ENCODE measurements around the gene EGLN2. TPM values are rescaled to one million over a fixed set of nuclear protein-coding genes. Genes with fewer than 3 reads are reported as not detected.
"Not testable (repeated sequence)": the region's sequence is repeated elsewhere in the genome, so short reads cannot be mapped to it uniquely, and the experiment has no call there.

Gene EGLN2
- polyA plus RNA-seq, 2 donors: 36.3 to 44.7 TPM

DNA sequence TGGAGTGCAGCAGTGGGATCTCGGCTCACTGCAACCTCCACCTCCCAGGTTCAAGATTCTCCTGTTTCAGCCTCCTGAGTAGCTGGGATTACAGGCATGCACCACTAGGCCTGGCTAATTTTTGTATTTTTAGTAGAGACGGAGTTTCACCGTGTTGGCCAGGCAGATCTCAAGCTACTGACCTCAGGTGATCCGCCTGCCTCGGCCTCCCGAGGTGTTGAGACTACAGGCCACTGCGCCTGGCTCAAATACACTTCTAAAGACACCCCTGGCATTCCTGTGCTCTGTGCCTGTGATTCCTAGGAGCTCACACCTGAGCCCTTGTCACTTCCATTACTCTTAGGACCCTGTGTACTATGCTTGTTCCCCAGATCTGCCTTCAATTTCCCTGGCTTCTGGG, 13.6 kb downstream of the EGLN2 start:
- H3K4me3 ChIP-seq (ENCODE audit: low read depth in 1 of 2, low read length in 2 of 2); H3K27me3 ChIP-seq (ENCODE audit: control insufficient read depth in 1 of 2, insufficient read depth in 2 of 2, low read length in 2 of 2); H3K27ac ChIP-seq (ENCODE audit: low read depth in 2 of 2, low read length in 1 of 2); H3K9me3 ChIP-seq (ENCODE audit: control insufficient read depth in 2 of 2, insufficient read depth in 1 of 2, low read depth in 1 of 2, low read length in 1 of 2): not testable (repeated sequence)
- Histone ChIP-seq H3K36me3 (ENCODE audit: control insufficient read depth in 2 of 2, insufficient read depth in 2 of 2, low read length in 1 of 2) (peaks cover 0 to 19% of the 10 kb centered on the region in 2 donors), H3K4me1 (ENCODE audit: control insufficient read depth in 2 of 2, insufficient read depth in 2 of 2, low read length in 1 of 2) (peaks cover 3 to 16% of the 10 kb centered on the region in 2 donors)
- WGBS, 2 donors: 81 to 83% methylated on average over 7 of the region's 7 CpGs

GRCh38 chr19:40813182-40813581, 14.2 kb downstream of the EGLN2 start:
- H3K27me3 ChIP-seq (ENCODE audit: control insufficient read depth in 1 of 2, insufficient read depth in 2 of 2, low read length in 2 of 2): no peaks in the 10 kb centered on the region
- peaks cover 0 to 13% of the 10 kb centered on the region in 2 donors for H3K36me3 ChIP-seq (ENCODE audit: control insufficient read depth in 2 of 2, insufficient read depth in 2 of 2, low read length in 1 of 2)
- H3K4me3 ChIP-seq (ENCODE audit: low read depth in 1 of 2, low read length in 2 of 2): no peak overlapping the region
- WGBS, 2 donors: 18 to 31% methylated on average over 4 of the region's 4 CpGs
- peaks cover 0 to 16% of the 10 kb centered on the region in 2 donors for H3K4me1 ChIP-seq (ENCODE audit: control insufficient read depth in 2 of 2, insufficient read depth in 2 of 2, low read length in 1 of 2)
- H3K27ac ChIP-seq (ENCODE audit: low read depth in 2 of 2, low read length in 1 of 2): no peak overlapping the region
- no peaks in the 10 kb centered on the region for H3K9me3 ChIP-seq (ENCODE audit: control insufficient read depth in 2 of 2, insufficient read depth in 1 of 2, low read depth in 1 of 2, low read length in 1 of 2)

- WGBS, 2 donors: 66 to 73% methylated on average over 4 of the region's 4 CpGs
- H3K27me3 ChIP-seq (ENCODE audit: control insufficient read depth in 1 of 2, insufficient read depth in 2 of 2, low read length in 2 of 2): no peaks in the 10 kb centered on the region
- H3K36me3 ChIP-seq (ENCODE audit: control insufficient read depth in 2 of 2, insufficient read depth in 2 of 2, low read length in 1 of 2): no peaks in the 10 kb centered on the region
- no peak overlapping the region for H3K4me3 ChIP-seq (ENCODE audit: low read depth in 1 of 2, low read length in 2 of 2)
- no peaks in the 10 kb centered on the region for H3K9me3 ChIP-seq (ENCODE audit: control insufficient read depth in 2 of 2, insufficient read depth in 1 of 2, low read depth in 1 of 2, low read length in 1 of 2)
- H3K4me1 ChIP-seq (ENCODE audit: control insufficient read depth in 2 of 2, insufficient read depth in 2 of 2, low read length in 1 of 2): peaks cover 0 to 12% of the 10 kb centered on the region in 2 donors
- no peak overlapping the region for H3K27ac ChIP-seq (ENCODE audit: low read depth in 2 of 2, low read length in 1 of 2)
These were observed 16.2 kb downstream of the EGLN2 start for GRCh38 chr19:40815223-40815622.

GRCh38 chr19:40818480-40819399, 19.7 kb downstream of the EGLN2 start:
- not testable (repeated sequence) for H3K4me1 ChIP-seq (ENCODE audit: control insufficient read depth in 2 of 2, insufficient read depth in 2 of 2, low read length in 1 of 2); H3K9me3 ChIP-seq (ENCODE audit: control insufficient read depth in 2 of 2, insufficient read depth in 1 of 2, low read depth in 1 of 2, low read length in 1 of 2); H3K27me3 ChIP-seq (ENCODE audit: control insufficient read depth in 1 of 2, insufficient read depth in 2 of 2, low read length in 2 of 2); H3K4me3 ChIP-seq (ENCODE audit: low read depth in 1 of 2, low read length in 2 of 2); H3K36me3 ChIP-seq (ENCODE audit: control insufficient read depth in 2 of 2, insufficient read depth in 2 of 2, low read length in 1 of 2)
- H3K27ac ChIP-seq (ENCODE audit: low read depth in 2 of 2, low read length in 1 of 2): peak overlapping the region in 1 of 2 donors; percentile 64
- WGBS, 2 donors: 22 to 39% methylated on average over 19 to 35 of the region's 36 CpGs

GRCh38 chr19:40819479-40820234, 20.7 kb downstream of the EGLN2 start:
- not testable (repeated sequence) for H3K36me3 ChIP-seq (ENCODE audit: control insufficient read depth in 2 of 2, insufficient read depth in 2 of 2, low read length in 1 of 2); H3K4me3 ChIP-seq (ENCODE audit: low read depth in 1 of 2, low read length in 2 of 2); H3K27me3 ChIP-seq (ENCODE audit: control insufficient read depth in 1 of 2, insufficient read depth in 2 of 2, low read length in 2 of 2); H3K4me1 ChIP-seq (ENCODE audit: control insufficient read depth in 2 of 2, insufficient read depth in 2 of 2, low read length in 1 of 2); H3K9me3 ChIP-seq (ENCODE audit: control insufficient read depth in 2 of 2, insufficient read depth in 1 of 2, low read depth in 1 of 2, low read length in 1 of 2)
- 40 to 43% methylated on average over 6 of the region's 6 CpGs for WGBS, 2 donors
- peak overlapping the region in 1 of 2 donors; percentile 48 for H3K27ac ChIP-seq (ENCODE audit: low read depth in 2 of 2, low read length in 1 of 2)

- Histone ChIP-seq H3K27me3 (ENCODE audit: control insufficient read depth in 1 of 2, insufficient read depth in 2 of 2, low read length in 2 of 2) (no peaks in the 10 kb centered on the region), H3K36me3 (ENCODE audit: control insufficient read depth in 2 of 2, insufficient read depth in 2 of 2, low read length in 1 of 2) (peaks cover 0 to 5% of the 10 kb centered on the region in 2 donors), H3K4me1 (ENCODE audit: control insufficient read depth in 2 of 2, insufficient read depth in 2 of 2, low read length in 1 of 2) (peaks cover 0 to 3% of the 10 kb centered on the region in 2 donors), H3K27ac (ENCODE audit: low read depth in 2 of 2, low read length in 1 of 2) (no peak overlapping the region), H3K4me3 (ENCODE audit: low read depth in 1 of 2, low read length in 2 of 2) (no peak overlapping the region), H3K9me3 (ENCODE audit: control insufficient read depth in 2 of 2, insufficient read depth in 1 of 2, low read depth in 1 of 2, low read length in 1 of 2) (no peaks in the 10 kb centered on the region)
- 90 to 92% methylated on average over 22 of the region's 22 CpGs for WGBS, 2 donors
These were observed 23.2 kb downstream of the EGLN2 start for GRCh38 chr19:40822161-40822560.

- WGBS, 2 donors: 65 to 80% methylated on average over 9 of the region's 9 CpGs
- not testable (repeated sequence) for H3K36me3 ChIP-seq (ENCODE audit: control insufficient read depth in 2 of 2, insufficient read depth in 2 of 2, low read length in 1 of 2); H3K27ac ChIP-seq (ENCODE audit: low read depth in 2 of 2, low read length in 1 of 2); H3K4me3 ChIP-seq (ENCODE audit: low read depth in 1 of 2, low read length in 2 of 2); H3K4me1 ChIP-seq (ENCODE audit: control insufficient read depth in 2 of 2, insufficient read depth in 2 of 2, low read length in 1 of 2); H3K27me3 ChIP-seq (ENCODE audit: control insufficient read depth in 1 of 2, insufficient read depth in 2 of 2, low read length in 2 of 2); H3K9me3 ChIP-seq (ENCODE audit: control insufficient read depth in 2 of 2, insufficient read depth in 1 of 2, low read depth in 1 of 2, low read length in 1 of 2)
These were observed 23.9 kb downstream of the EGLN2 start for GRCh38 chr19:40822704-40823553.

DNA sequence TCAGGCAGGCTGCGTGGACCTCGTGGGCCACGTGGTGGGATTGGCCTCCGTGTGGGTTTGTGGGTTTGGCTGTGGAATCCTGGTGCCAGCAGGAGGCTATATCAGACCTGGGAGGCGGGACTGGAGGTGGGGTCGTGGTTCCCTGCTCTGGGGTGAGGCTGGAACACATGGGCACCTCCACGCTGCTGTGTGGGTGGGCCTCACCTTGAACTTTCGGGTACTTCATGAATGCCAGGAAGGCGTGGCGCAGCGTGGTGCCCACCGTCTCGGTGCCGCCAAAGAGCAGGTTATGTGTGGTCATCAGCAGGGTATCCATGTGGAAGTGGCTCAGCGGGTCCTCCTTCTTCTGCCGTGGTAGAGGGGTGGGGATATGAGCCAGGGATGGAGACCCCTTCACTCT, 25.9 kb downstream of the EGLN2 start:
- not testable (repeated sequence) for H3K27me3 ChIP-seq (ENCODE audit: control insufficient read depth in 1 of 2, insufficient read depth in 2 of 2, low read length in 2 of 2)

DNA sequence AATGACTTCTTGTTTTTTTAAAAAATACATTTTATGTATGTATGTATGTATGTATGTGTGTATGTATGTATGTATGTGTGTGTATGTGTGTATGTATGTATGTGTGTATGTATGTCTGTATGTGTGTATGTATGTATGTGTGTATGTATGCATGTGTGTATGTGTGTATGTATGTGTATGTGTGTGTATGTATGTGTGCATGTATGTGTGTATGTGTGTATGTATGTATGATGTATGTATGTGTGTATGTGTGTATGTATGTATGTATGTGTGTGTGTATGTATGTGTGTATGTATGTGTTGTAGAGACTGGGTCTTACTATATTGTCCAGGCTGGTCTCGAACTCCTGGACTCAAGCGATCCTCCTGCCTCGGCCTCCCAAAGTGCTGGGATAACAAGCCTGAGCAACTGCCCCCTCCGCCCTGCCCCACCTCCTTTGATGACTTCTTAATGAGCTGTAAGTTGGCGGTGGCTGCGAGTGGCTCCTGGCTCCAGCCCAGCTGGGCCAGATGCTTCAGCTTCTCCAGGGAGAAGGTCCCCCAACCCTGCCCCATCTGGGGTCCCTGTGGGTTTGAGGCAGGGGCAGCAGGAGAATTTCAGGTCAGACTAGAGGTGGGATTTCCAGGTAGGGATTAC, 26.6 kb downstream of the EGLN2 start:
- not testable (repeated sequence) for H3K27ac ChIP-seq (ENCODE audit: low read depth in 2 of 2, low read length in 1 of 2); H3K27me3 ChIP-seq (ENCODE audit: control insufficient read depth in 1 of 2, insufficient read depth in 2 of 2, low read length in 2 of 2); H3K4me1 ChIP-seq (ENCODE audit: control insufficient read depth in 2 of 2, insufficient read depth in 2 of 2, low read length in 1 of 2); H3K36me3 ChIP-seq (ENCODE audit: control insufficient read depth in 2 of 2, insufficient read depth in 2 of 2, low read length in 1 of 2); H3K9me3 ChIP-seq (ENCODE audit: control insufficient read depth in 2 of 2, insufficient read depth in 1 of 2, low read depth in 1 of 2, low read length in 1 of 2); H3K4me3 ChIP-seq (ENCODE audit: low read depth in 1 of 2, low read length in 2 of 2)
- 92 to 94% methylated on average over 4 to 6 of the region's 6 CpGs for WGBS, 2 donors

More for the DNA sequence above, 25.9 kb downstream of the EGLN2 start:
- H3K9me3 ChIP-seq (ENCODE audit: control insufficient read depth in 2 of 2, insufficient read depth in 1 of 2, low read depth in 1 of 2, low read length in 1 of 2); H3K4me3 ChIP-seq (ENCODE audit: low read depth in 1 of 2, low read length in 2 of 2); H3K36me3 ChIP-seq (ENCODE audit: control insufficient read depth in 2 of 2, insufficient read depth in 2 of 2, low read length in 1 of 2); H3K27ac ChIP-seq (ENCODE audit: low read depth in 2 of 2, low read length in 1 of 2); H3K4me1 ChIP-seq (ENCODE audit: control insufficient read depth in 2 of 2, insufficient read depth in 2 of 2, low read length in 1 of 2): not testable (repeated sequence)
- 88 to 89% methylated on average over 16 of the region's 16 CpGs for WGBS, 2 donors

Measured in esophagus (tissue), 2 donors.